ENCODE data around the gene IFT57.
A peak's percentile ranks its signal among the peaks of the same experiment; 100 is the strongest.

The IFT57 gene

DNA sequence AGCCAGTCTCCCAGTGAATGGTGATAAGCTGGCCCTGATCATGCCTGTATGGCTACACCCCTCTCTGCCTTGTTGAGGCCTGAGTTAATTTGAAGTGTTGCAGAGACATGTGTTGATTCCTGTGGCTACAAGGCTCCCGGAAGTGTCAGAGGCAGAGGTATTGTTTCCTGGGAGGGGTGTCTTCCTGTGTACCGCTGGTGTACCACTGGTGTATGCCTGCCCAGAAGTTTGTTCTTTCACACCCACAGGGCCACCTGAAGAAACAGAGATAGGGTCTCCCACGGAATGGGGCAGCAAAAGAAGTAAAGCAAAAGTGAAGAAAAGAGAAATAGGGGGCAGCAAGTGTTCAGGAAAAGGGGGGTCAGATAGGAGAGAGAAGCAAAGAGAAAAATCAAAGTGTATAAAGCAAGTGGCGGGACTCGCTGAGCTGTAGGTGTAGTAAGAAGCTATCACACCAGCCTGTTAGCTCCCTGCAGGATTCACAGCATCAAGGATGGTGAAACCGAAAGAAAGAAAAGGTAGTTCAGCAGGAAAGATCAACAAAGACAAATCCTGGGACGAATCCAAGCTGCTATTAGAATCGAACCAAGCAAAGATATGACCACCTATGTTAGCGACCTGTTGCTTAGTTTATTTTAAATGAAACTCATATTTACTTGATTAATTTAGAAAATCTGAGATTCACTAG lies 94.8 kb downstream of the IFT57 start:
- peak in 1 of 2 donors; percentile 26 for DNase-seq (ENCODE audit: low read depth in 2 of 2, low spot score in 1 of 2)

DNA sequence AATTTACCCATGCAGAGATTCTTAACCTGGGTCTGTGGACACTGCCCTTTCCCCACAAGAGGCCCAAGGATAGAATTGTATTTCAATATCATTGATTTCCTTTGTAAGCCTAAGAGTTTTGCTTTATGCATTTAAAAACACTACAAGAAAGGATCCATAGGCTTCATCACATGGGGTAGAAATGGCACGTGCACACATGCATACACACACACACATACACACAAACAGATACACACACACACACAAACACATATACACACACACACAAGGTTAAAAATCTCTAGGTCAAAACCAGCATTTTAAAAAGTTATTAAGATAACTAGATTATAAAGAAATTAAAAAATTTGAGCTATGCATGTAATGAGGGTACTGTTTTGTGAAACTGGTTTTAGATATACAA lies 95.9 kb downstream of the IFT57 start:
- DNase-seq (ENCODE audit: low read depth in 2 of 2, low spot score in 1 of 2) = no peak

DNA sequence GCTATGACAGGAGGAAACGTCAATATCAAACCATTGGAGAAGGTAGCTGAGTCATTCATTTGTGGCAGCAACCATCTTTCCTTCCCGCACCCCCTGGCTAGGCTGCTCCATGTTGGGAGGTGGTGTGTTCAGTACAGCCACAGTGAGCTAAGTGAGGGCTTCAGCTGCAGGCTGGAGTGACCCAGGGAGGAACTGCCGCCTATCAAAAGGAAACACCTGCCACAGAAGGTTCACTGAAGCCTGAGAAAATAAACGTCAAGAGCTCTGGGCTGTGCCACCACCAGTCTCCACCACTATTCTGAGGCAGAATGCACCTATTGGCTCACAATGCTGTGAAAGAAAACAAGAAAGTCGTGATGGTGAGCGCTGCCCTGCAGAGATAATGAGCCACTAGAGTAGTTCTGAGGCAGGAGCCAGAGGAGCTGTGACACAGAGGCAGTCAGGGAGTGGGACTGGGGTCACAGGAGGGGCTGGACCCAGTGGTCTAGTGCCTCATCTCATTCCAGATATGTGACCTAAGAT lies 96.6 kb downstream of the IFT57 start:
- peak in 1 of 2 donors; percentile 33 for DNase-seq (ENCODE audit: low read depth in 2 of 2, low spot score in 1 of 2)

GRCh38 chr3:108125153-108125543 lies 97.1 kb downstream of the IFT57 start:
- no peak for DNase-seq (ENCODE audit: low read depth in 2 of 2, low spot score in 1 of 2)

GRCh38 chr3:108124337-108125152 lies 97.7 kb downstream of the IFT57 start:
- peak; percentile 30 to 56 for DNase-seq (ENCODE audit: low read depth in 2 of 2, low spot score in 1 of 2)

DNA sequence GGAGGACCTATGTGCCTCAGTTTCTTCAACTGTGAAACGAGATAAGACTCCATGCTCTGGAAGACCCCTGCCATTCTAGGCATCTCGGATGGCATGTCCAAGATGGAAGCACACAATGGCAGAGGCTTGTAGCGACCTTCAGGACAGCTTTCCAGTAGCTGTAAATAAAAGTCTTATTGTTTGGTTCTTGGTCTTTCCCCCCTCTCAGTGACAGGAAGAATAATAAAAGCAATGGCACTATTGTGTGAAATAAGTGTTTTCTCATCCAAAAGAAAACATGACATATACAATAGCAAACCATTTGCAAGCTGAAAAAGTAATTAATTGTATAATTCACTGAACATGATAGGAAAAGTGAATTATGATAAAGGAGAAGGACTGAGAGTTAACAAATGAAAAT lies 98.9 kb downstream of the IFT57 start:
- DNase-seq (ENCODE audit: low read depth in 2 of 2, low spot score in 1 of 2) = no peak

DNA sequence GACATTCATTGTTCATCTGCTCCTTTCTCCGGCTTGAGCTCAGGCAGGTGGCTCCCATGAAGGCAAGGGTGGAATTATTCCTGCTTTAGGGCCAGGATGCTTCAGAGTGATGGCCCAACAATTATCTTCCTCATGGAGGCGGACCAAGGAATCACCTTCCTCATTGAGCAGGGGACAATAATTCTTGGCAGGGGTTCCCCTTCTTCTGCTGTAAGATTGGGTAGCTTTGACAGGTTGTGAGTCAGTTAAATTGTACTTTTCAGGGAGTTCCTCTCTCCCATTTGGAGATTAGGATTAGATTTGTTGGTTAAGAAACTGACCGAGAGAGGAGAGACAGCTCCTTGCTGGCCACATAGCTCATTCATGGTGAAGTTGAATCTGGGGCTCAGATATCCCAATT lies 99.9 kb downstream of the IFT57 start:
- DNase-seq (ENCODE audit: low read depth in 2 of 2, low spot score in 1 of 2) = no peak

DNA sequence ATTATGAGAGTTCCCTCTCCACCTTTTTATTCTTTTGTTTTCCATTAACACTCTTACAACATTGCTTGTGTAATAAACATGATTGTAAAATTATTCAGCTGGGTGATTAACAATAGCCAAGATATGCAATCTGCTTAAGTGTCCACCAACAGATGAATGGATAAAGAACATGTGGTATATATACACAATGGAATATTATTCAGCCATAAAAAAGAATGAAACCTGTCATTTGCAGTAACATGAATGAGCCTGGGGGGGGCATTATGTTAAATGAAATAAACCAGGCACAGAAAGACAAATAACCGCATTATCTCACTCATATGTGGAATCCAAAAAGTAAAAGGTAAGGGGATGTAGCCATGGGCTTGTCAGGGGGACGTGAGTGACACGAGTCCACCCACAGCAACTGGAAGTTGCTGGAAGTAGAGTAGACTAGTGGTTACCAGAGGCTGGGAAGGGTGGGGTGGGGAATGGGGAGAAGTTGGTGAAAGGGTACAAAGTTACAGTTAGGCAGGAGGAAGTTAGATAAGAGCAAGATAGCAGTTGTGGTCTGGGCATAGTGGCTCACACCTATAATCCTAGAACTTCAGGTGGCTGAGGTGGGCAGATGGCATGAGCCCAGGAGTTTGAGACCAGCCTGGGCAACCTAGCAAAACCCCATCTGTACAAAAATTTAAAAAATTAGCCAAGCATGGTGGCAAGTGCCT lies 102.7 kb downstream of the IFT57 start:
- DNase-seq (ENCODE audit: low read depth in 2 of 2, low spot score in 1 of 2) = no peak

DNA sequence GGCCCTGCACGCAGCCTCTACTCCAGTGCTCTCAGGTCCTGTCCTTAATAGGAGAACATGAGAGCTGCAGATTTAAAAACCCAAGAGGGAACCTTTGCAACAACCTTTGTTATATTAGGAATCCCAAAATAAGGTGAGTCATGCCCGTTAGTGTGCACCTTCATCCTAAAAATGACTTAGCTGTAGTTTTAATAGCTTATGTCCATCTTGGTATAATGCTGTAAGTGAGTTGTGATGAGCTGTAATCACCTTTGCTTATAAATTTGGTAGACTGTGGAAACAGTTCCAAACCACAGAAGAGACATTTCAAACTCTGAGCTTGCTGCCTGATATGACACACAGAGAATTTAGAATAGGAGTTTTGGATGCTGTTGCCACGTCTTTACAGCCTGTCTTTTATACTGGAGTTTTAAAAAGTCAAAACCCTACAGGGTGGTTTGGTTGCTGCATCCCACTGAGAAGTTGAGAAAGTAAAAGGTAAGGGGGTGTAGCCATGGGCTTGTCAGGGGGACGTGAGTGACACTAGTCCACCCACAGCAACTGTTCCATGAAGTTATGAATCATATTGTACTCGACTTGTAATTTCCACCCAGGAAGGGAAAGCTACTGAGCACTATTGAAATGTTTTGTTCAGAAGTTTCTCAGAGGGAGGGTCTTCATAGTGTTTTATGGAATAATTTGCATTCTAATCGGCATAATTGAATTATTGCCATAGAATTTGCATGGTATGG lies 104.0 kb downstream of the IFT57 start:
- DNase-seq (ENCODE audit: low read depth in 2 of 2, low spot score in 1 of 2) = no peak

DNA sequence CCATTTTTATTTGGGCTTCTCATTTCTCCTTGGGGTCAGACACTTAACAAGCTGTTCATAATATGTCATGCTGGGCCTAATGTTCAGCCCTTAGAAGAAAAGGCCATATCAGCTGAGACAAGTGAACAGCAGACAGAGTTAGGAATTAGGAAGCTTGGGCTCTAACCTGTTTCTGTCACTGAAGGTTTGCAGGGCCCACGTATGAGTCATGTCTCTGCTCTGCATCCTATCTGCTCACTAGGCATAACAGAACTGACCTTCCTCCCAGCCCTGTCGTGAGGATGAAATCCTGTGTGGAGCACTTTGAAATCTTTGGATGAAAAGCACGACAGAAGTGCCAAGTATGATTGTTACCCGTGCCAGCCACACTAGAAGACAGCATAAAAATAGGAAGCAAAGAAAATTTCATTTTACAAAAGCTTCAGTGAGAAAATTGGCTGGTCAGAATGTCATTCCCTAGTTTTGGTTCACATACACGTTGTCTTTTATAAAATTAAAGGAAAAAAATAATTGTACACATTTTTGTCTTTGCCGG lies 104.9 kb downstream of the IFT57 start:
- no peak for DNase-seq (ENCODE audit: low read depth in 2 of 2, low spot score in 1 of 2)

DNA sequence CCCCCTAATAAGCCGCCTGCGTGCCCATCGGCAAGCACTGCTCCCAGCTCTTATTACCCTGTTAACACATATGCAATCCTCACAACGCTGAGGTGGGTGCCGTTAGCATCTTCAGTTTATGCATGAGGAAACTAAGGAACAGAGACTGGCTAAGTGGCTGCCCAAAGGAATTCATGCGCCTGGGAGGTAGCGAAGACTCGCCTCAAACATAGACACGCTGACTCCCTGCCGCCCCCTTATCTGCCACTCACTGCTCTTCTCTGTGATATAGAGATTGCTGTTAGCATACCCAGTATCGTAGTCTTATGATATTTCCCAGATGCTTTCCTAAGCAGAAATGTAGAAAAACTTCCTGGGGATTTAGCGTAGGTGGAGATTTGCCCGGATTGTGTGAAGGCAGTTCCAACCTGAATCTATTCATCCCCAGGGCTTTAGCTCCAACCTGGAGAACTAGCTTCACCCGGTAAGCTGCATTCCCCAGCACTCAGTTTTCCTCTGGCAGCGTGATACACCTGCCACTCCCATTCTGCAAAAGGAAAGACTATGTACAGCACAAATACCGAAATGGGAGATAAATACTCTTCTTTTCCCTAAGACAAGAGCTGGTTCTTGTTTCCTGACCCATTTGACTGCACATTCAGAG lies 107.7 kb downstream of the IFT57 start:
- no peak for DNase-seq (ENCODE audit: low read depth in 2 of 2, low spot score in 1 of 2)

DNA sequence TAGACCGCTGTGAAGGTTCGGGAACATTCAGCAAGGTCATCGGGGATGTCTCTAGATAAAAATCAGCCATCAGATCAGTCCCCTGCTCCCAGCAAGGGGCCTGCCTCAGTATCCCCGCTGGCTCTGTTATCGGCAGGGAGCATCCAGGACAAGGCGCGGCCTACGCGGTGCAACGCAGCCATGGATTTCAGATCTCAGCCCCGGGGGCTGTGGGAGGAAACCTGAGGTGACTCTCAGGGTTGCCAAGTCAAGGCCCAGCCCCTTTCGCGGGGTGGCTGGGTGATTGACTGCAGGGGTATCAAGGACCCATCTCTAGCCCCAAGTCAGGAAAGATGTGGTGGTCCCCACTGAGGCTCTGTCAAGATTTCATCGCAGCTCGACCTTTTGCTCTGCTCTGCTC lies 108.2 kb downstream of the IFT57 start:
- no peak for DNase-seq (ENCODE audit: low read depth in 2 of 2, low spot score in 1 of 2)

DNA sequence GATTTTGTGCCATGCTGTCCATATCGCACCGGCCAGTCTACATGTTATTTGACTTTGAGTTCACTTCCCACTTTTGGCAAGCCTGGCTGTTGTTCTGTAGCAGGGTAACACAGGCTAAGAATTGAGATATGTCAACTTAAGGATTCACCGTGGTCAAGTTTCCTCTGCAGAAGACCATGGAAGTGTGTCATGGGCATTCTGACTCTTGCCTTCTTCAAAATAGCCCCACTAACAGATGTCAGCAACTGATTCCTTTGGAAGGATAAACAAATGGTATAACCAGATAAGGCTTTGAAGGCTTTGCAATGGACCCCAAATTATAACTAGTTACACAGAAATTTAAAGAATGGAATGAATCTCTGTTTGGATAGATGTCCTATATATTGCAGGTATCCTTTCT lies 111.3 kb downstream of the IFT57 start:
- DNase-seq (ENCODE audit: low read depth in 2 of 2, low spot score in 1 of 2) = no peak

All from stimulated activated CD8-positive, alpha-beta memory T cell treated with anti-CD3 and anti-CD28 coated beads, Interleukin-4, amount 100 ng/mL, for 1 hour (primary cell).